ENCODE results near the gene PLPPR4.

GRCh38 chr1:99251308-99251707 is 13.0 kb upstream of the PLPPR4 start:
- TF ChIP-seq POLR2AphosphoS5 (IDR thresholded peaks at IDR 0.05; ENCODE audit: low read depth, low read length), result no peak
- TF ChIP-seq REST (IDR thresholded peaks at IDR 0.05; ENCODE audit: insufficient read depth in 1 of 2, low read depth in 2 of 2, low read length in 2 of 2), result no peak
- no peak for TF ChIP-seq TAF1 (IDR thresholded peaks at IDR 0.05; ENCODE audit: borderline replicate concordance, insufficient read depth, low read length)
